Stimulated activated CD4-positive, alpha-beta T cell treated with anti-CD3 and anti-CD28 coated beads, TNF-alpha, amount 100 ng/mL, for 24 hours (primary cell): ENCODE measurements around the gene CREB3L1.
"Not testable (repeated sequence)": the region's sequence is repeated elsewhere in the genome, so short reads cannot be mapped to it uniquely, and the experiment has no call there.

Experiments
- DNase-seq, 3 experiments: peaks; one replicate each; pipeline ENCODE4 v3.0.0-alpha.2; 2020; ENCODE audit warnings: low read depth in 3 of 3

Gene CREB3L1

DNA sequence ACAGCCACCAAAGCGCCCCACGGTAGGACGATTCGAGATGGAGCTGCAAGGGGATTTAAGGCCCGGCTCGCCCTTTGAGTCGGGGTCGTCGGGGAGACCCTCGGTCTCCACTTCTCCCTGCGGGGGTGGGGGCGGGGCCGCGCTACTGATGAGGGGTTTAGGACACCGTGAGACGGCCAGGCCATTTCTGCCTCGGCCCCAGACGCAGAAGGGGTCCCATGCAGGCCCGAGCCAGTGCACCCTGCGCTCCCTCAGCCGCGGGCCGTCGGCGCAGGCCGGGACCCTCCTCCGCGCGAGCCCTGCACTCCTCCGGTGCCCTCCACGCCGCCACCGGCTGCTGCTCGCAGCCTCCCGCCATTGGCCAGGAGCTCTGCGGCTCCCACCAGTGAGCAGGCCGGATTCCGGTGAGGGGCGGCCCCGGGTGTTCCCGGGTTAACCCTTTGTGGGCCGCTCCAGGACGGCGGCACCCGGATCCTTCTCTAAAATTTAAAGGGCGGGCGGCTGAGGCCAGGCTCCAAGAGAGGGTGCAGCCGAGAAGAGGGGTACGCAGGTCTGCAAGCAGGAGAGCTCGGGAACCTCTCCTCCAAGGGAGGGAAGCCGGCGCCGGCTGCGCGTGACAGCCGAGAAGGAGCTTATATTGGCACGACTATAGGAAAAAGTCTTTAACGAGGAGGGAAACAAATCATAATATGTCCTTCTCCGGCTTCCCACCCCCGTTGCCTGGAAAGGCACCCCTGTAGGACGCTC, 18.0 kb downstream of the CREB3L1 start:
- DNase-seq: peak; percentile 47 to 72 (median 59)

DNA sequence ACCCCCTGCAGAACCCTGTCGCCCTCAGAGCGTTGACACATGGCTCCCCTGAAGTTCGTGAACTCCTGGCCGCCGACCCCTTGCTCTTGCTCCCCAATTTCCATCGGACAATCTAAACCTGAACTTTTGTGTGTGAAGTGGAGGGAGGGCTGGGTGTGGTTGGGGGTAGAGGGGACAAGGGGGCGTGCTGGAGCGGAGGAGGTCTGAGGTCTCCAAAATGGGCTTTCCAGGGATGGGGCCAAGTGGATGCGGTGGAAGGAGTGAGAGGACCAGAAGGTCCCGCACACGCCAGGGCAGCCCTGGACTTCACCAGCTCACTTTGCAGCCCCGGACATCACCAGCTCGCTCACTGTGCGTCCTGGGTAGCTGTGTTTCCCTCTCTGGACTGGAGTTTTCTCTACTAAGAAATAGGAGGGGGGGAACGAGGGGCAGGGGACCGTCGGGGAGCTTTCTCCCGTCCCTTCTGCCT, 18.6 kb downstream of the CREB3L1 start:
- no peak for DNase-seq

DNA sequence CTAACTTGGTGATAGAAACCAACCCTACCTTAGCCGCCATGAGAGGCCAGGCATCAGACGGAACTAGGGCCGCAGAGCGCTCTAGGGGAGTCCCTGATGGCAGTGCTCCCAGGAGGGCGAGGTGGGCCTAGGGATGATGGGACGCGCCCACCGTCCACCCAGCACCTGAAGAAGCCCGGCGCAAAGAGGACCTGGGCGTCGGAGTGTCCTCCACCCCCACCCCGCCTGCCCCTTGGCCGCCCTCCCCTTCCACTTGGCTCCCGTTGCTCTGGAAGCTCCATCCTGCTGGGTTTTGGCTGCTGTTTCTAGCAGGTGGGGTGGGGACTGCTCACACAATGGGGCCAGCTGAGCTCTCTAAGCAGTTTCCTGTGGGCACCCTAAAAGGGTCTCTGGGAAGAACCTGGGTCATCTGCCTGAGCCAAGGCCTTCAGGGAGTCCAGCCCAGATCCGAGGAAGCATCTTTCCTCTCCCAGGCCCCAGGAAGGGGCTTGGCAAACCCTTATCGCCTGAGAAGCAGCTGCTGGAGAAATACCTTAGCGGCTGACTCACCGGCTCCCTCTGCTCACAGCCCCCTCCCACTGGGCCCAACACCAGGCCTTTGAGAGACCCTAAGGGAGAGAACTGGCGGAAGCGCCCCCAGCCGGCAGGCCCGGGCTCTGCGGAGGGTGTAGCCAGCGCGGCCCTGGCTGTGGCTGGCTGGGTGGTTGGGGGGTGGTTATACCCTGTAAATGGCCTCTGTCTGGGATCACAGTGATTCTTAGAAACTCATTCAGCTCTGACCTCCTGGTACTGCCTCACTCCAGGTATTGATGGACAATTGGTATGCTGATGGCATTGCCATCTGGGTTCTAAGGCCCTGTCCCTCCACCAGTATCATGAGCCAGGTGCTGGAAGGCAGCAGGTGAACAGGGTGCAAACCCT, 19.3 kb downstream of the CREB3L1 start:
- DNase-seq: no peak

DNA sequence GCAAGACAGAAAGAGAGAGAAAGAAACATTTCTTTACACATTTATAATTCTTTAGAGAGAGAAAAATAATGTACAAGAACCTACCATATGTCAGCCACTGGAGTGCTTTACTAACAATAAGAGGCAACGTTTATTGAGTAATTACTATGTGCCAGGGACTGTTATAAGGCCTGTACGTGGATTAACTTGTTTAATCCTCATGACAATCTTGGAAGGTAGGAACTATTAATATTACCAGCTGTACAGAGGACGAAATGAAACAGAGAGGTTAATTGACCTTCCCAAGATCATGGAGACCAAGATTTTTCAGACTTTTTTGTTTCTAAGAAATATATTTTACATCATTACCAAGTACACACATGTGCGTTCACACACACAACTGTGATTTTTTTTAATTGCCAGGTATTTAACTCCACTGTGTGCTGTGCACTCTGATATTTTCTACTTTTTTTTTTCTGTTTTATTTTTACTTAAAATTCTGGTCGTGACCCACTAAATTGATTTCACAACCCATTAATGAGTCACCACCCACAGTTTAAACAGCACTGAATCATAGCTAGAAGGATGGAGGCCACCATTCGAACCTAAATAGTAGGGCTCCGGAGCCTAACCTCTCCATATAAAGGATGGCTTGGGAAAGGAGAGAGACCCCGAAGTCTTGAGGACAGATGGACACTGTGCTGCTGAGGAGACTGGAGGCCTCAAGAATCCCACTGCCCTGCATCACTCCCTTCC, 21.4 kb downstream of the CREB3L1 start:
- DNase-seq: no peak

DNA sequence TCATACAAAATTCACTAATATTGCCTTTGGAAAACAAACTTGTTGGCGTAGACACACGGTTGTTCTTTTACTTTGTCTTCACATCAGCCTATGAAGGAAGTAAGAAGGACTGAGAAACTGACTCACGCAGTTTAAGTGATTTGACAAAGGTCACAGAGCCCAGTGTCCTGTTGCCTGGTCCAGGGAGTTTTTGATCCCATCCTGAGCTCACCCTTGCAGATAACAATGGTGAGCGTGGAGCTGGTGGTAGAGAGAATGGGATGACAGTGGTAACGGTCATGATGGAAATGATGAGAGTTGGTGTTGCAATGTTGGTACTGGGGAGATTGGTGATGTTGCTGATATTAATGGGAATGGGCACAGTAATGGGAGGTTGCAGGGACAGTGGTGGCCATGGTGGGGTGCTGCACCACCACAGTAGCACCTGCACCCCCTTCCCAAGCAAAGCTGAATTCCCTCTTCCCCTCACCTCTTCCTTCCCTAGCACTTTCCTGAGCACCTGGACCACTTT, 22.0 kb downstream of the CREB3L1 start:
- no peak for DNase-seq

DNA sequence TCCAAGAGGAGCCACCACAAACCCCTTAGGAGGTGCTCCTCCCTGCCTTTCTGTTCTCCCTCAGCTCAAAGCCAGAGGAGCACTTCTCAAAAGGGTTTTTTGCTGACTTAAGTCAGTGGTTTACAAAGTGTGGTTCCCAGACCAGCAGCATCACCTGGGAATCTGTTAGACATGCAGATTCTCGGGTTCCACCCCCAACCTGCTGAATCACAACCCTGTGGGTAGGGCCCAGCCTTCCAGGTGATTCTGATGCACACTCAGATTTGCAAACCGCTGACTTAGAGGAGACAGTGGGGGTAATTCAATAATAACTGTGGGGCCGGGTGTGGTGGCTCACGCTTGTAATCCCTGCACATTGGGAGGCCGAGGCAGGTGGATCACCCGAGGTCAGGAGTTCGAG, 22.8 kb downstream of the CREB3L1 start:
- no peak for DNase-seq

DNA sequence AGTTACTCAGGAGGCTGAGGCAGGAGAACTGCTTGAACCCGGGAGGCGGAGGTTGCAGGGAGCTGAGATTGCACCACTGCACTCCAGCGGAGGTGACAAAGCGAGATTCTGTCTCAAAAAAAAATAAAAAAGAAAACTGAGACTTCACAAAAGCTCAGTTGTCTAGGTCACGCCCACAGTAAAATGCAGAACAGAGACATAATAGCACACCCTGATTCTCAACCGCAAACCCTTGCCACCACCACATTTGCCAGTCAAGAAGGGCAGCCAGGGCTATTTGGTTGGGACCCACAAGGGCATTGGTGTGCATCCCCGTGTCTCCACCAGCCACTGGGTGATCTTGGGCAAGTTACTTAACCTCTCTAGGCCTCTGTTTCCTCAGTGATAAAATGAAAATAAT, 25.4 kb downstream of the CREB3L1 start:
- DNase-seq: no peak

DNA sequence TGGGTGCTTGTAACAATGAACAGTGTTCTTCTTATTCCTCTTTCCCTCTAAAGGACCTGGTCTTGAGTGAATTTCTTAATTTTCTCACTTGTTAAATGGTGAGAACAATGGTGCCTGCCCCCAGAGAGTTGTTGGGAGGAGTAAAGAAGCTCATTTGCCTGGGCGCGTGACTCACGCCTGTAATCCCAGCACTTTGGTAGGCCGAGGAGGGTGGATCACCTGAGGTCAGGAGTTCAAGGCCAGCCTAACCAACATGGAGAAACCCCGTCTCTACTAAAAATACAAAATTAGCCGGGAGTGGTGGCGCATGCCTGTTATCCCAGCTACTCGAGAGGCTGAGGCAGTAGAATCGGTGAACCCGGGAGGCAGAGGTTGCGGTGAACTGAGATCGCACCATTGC, 26.6 kb downstream of the CREB3L1 start:
- not testable (repeated sequence) for DNase-seq

DNA sequence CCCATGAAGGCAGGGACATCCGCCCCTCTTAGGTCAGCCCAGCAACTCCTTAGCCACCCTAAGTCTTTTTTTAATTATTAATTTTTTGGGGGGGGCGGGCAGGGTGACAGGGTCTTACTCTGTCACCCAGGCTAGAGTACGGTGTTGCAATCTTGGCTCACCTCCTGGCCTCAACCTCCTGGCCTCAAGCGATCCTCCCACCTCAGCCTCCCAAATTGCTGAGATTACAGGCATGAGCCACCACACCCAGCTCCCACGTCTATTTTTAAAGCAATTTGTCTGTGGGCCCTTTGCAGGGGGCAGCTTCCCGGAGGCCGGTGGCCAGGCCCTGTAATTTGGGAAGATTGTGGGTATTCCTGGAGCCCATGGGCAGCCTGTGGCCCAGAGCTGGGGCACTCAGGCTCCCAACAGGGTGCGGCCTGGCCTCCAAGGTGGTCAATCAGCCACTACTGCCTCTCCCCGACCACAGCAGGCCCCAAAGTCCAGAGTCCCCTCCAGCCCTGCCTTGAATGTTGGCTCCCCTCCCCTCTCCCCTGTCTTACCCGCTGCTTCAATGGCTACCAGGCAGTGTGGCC, 27.2 kb downstream of the CREB3L1 start:
- DNase-seq: no peak

DNA sequence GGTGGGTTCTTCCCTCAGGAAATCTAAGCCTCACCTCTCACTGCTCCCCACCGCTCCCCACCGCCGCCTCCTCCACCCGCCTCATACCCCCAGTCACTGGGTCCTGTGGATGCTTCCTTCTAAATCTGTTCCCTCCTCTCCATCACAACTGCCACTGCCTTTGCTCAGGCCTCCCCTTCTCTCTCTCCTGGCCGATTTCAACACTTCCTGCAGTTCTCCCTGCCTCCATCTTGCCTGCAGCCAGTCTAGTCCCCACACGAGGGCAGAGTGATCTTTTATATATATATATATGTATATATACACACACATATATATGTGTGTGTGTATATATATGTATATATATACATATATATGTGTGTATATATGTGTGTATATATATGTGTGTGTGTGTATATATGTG, 27.8 kb downstream of the CREB3L1 start:
- no peak for DNase-seq

DNA sequence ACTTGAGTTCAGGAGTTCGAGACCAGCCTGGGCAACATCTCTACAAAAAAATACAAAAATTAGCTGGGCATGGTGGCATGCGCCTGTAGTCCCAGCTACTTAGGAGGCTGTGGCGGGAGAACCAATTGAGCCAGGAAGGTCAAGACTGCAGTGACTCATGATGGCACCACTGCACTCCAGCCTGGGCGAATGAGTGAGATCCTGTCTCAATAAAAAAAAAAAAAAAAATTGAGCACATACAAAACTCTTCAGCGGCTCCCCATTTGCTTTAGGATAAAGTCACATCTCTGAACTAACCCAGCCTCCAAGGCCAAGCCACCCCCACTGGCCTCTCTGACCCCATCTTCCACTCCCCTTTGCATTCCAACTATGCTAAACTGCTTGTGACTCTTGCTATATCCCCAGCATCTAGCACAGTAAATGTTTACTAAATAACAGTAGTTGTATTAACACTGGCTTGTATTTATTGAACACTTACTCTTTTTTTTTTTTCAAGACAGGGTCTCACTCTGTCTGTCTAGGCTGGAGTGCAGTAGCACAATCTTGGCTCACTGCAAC, 28.9 kb downstream of the CREB3L1 start:
- DNase-seq: no peak

DNA sequence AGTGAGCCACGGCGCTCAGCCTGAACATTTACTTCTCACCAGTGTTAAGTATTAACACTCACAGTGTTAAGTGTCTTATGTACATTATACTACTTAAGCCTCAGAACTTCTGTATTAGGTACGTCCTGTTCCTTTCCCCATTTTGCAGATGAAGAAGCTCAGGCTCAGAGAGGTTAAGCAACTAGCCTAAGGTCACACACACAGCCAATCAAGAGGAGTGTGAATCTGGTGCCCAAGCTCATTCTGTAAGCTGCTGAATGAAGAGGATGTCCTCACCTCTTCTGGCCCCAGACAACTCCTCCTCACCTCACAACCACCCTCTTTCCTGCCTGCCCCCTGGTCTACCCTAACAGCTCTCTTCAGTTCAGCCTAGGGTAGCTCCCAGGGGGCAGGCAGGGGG, 29.9 kb downstream of the CREB3L1 start:
- no peak for DNase-seq

DNA sequence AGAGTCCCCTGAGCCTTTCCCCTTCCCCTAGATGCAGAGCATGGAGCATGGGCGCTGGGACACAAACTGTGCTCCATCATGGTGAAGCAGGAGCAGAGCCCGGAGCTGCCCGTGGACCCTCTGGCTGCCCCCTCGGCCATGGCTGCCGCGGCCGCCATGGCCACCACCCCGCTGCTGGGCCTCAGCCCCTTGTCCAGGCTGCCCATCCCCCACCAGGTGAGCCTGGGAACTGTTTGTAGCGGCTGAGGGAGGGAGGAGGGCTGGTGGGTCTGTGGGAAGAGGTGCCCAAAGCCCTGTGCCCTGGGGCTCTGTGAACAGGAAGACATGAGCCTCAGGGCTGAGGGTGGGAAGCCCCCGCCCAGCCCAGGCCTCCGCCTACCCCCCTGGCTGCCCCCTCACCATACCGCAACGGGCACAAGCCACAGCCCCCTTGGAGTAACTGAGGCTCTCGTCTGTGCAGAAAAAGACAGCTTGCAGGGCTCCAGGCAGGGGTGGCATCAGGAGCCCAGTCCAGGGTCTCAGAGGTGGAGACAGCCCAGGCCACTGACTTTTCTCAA, 30.4 kb downstream of the CREB3L1 start:
- DNase-seq: no peak

DNA sequence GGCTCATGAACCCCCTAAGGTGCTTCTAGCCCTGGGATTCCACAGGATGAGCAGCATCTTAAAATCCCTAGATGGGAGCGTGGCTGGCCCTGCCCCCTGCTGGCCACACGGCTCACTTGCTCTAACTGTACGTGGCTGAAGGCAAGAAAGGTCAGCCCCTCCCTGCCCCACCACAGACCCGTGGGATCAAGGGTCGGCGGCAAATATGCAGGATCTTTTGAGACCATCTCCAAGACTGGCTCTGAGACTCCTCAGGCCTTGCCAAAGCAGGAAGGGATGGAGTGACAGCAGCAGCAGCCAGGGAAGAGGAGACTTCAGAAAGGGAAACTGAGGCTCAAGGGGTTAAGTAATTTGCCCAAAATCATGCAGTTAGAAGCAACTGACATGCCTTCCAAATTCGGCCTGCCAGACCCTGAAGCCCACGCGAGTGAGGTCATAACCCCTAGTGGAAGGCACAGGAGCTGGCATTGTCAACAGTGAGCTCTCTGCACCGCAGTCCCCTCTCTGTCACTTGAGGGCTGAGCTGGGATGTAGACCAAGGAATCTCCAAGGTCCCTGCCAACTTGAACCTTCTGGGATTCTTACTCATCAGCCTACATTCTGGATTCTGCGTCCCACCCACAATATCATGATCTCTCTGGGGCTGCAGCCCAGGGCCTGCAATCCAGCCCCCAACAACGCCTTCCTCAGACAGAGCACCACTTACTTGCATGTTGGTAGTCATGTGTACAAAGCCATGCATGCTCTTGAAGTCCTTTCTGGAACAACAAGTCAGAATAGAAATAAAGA, 31.4 kb downstream of the CREB3L1 start:
- peak in 2 of 3 experiments; percentile 37 to 70 for DNase-seq

DNA sequence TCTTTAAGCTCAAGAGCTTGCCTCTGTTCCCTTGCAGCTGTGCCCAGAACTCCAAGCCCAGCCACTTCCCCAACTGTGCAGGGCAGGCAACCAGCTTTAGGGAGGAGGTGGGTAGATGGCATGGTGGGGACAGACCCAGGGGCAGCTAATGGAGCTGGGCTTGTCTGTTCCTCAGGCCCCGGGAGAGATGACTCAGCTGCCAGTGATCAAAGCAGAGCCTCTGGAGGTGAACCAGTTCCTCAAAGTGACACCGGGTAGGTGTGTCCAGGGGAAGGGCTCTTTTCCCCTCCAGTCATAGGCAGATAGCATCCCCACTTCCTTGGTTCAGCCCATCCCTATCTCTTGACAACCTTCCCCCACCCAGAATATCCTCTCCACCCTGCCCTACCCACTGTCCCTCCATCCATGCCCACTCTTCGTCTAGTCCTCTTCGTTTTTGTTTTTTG, 32.4 kb downstream of the CREB3L1 start:
- DNase-seq: no peak

DNA sequence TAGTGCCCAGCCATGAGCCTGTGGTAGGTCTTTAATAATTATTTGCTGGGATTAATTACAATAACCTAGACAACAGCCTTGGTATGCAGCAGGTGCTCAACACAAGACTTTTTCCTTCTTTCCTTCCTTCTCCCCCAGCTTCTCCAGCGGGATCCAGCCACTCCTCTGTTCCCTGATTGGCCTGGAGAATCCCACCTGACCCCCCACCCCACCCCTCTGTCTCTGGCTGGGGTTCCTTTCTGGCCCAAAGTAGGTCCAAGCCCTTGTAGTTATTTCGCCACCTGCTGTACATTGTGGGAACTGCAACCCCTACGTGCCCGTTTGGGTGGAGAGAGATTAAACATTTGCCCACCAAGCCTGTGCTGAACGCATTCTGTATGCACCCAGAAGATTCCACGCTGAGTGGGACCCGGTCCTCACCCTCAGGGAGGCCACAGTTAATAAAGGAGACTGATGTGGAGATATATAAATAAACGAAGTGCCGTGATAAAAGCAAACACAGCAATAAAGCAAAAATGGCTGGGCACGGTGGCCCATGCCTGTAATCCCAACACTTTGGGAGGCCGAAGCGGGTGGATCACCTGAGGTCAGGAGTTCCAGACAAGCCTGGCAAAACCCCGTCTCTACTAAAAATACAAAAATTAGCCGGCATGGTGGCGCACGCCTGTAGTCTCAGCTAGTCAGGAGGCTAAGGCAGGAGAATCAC, 37.7 kb downstream of the CREB3L1 start:
- peak in 2 of 3 experiments; percentile 67 to 76 for DNase-seq

DNA sequence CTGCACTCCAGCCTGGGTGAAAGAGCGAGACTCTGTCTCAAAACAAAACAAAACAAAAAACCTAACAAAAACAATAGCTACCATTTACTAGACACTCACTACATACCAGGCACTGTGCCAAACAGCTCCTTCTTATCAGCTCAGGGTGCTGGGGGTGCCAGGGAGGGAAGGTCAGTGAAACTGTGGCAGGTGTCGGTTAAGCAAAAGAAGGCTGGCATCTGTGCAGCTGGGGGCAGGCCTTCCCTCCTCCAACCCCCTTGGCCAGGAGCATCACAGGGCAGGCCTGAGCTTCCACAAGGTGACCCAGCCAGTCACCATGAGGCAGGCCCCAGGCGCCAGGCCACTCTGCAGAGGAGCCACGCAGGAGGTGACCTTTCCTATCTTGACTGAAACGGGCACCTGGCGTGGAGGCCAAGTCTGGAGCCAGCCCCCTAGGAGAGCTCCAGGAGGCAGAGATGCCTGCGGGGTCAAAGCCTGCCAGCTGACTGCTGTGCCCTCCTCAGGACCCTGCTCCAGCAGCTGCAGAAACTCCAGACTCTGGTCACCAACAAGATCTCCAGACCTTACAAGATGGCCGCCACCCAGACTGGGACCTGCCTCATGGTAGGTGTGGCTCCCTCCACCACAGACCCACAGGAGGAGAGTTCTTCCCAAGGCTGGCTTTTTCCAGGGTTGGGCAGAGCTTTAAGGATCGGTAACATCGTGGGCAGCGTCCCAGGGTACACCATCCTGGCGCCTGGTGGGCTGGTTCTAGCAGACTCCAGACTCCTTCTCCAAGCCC, 38.5 kb downstream of the CREB3L1 start:
- DNase-seq: no peak

DNA sequence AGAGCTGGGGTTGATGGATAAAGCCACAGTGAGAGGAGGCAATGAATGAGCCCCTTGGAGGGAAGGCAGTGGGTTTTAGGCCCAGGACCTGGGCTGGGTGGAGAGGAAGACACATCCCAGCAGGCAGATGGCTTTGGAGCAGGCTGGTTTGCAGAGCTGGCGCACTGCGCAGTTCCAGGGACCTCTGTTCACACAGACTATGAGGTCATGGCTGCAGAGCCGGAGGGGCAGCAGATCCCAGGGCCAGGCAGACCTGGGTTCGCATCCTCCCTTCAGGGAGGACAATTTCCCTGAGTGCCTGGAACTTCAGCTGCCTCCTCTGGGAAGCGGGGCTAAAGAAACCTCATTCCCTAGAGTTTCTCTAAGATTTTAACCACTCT, 41.6 kb downstream of the CREB3L1 start:
- no peak for DNase-seq

DNA sequence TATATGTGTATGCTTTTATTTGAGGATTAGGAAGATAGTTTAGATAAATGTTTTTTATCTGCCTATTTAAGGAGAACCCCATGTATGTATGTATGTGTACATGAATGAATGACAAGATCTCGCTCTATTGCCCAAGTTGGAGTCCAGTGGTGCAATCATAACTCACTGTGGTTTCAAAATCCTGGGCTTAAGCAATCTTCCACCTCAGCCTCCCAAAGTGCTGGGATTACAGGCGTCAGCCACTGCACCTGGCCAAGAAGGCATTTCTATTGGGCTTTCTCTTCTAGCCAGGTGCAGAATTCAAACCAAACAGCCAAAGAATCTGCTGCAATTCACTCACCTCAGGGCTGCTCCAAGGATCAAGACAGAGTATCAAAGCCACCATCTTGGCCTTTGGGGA, 44.3 kb downstream of the CREB3L1 start:
- DNase-seq: no peak
